ENCODE data around the gene TMEM115. TPM values are rescaled to one million over a fixed set of nuclear protein-coding genes. Genes with fewer than 3 reads are reported as not detected.

The TMEM115 gene
- total and polyA plus RNA-seq, 2 experiments from 2014 or later: 17.8 to 49.2 TPM

GRCh38 chr3:50354186-50354764, 5.0 kb downstream of the TMEM115 start:
- no peak overlapping the region for H3K4me3 Mint-ChIP-seq
- peaks cover 21% of the 10 kb centered on the region for H3K79me2 ChIP-seq (replicated peaks; ENCODE audit: insufficient read depth)
- H3K27me3 ChIP-seq (ENCODE audit: insufficient read depth): no peaks in the 10 kb centered on the region
- H3K9me3 Mint-ChIP-seq: no peaks in the 10 kb centered on the region
- peaks cover 24% of the 10 kb centered on the region for H4K20me1 ChIP-seq (replicated peaks; ENCODE audit: insufficient read depth)
- H3K9me2 ChIP-seq (ENCODE audit: insufficient read depth): no peaks in the 10 kb centered on the region
- no peak overlapping the region for H3K4me2 ChIP-seq
- no peaks in the 10 kb centered on the region for H3K36me3 ChIP-seq (ENCODE audit: insufficient read depth)
- H3K36me3 Mint-ChIP-seq (ENCODE audit: low read depth): peaks cover 8% of the 10 kb centered on the region
- H3K27me3 Mint-ChIP-seq (ENCODE audit: insufficient read depth, low read depth, poor library complexity): peaks cover 6% of the 10 kb centered on the region
- no peak overlapping the region for H2AFZ ChIP-seq
- H3K4me1 ChIP-seq (ENCODE audit: insufficient read depth): peaks cover 13% of the 10 kb centered on the region; the same call in 1 of the 2 replicates
- H3K27ac ChIP-seq (ENCODE audit: low read depth): no peak overlapping the region
- no peak overlapping the region for H3K4me3 ChIP-seq
- DNase-seq (ENCODE audit: low spot score) (no peak), ATAC-seq (no peak)
- peaks cover 29% of the 10 kb centered on the region for H3K4me1 Mint-ChIP-seq
- H3F3A ChIP-seq (replicated peaks; ENCODE audit: low read depth): no peaks in the 10 kb centered on the region
- no peak for TF ChIP-seq CTCF (conservative IDR thresholded peaks at IDR 0.05; ENCODE audit: low read depth in 2 of 2)
- TF ChIP-seq ZNF114 (CRISPR knock-in tag; IDR thresholded peaks at IDR 0.05): no peak
- no peak overlapping the region for H3K27ac Mint-ChIP-seq

- Mint-ChIP-seq H3K27me3 (ENCODE audit: insufficient read depth, low read depth, poor library complexity) (peaks cover 5% of the 10 kb centered on the region), H3K36me3 (ENCODE audit: low read depth) (peaks cover 11% of the 10 kb centered on the region), H3K27ac (no peak overlapping the region), H3K4me3 (no peak overlapping the region), H3K9me3 (no peaks in the 10 kb centered on the region), H3K4me1 (peaks cover 27% of the 10 kb centered on the region)
- Histone ChIP-seq H3F3A (replicated peaks; ENCODE audit: low read depth) (no peaks in the 10 kb centered on the region), H3K4me3 (no peak overlapping the region), H3K4me2 (no peak overlapping the region), H3K27me3 (ENCODE audit: insufficient read depth) (no peaks in the 10 kb centered on the region), H3K4me1 (ENCODE audit: insufficient read depth) (peaks cover 12% of the 10 kb centered on the region; the same call in 1 of the 2 replicates), H3K36me3 (ENCODE audit: insufficient read depth) (no peaks in the 10 kb centered on the region), H3K27ac (ENCODE audit: low read depth) (no peak overlapping the region), H3K79me2 (replicated peaks; ENCODE audit: insufficient read depth) (peaks cover 17% of the 10 kb centered on the region), H4K20me1 (replicated peaks; ENCODE audit: insufficient read depth) (peaks cover 24% of the 10 kb centered on the region), H2AFZ (no peak overlapping the region), H3K9me2 (ENCODE audit: insufficient read depth) (no peaks in the 10 kb centered on the region)
- TF ChIP-seq POLR2AphosphoS5 (IDR thresholded peaks at IDR 0.05; ENCODE audit: low read depth): no peak; the same call in 1 of the 2 replicates
- no peak for TF ChIP-seq ZNF462 (CRISPR knock-in tag; IDR thresholded peaks at IDR 0.05)
- ATAC-seq: no peak
- DNase-seq (ENCODE audit: low spot score): no peak
Observed at GRCh38 chr3:50353245-50354004, 5.9 kb downstream of the TMEM115 start.

Data from GM23338 (cell line).